ENCODE results near the gene GRHL1. TPM values are rescaled to one million over a fixed set of nuclear protein-coding genes. Genes with fewer than 3 reads are reported as not detected.
A peak's percentile ranks its signal among the peaks of the same experiment; 100 is the strongest.

GRHL1 gene
- total RNA-seq, 1 donor from 2014 or later, result 93.0 TPM

DNA sequence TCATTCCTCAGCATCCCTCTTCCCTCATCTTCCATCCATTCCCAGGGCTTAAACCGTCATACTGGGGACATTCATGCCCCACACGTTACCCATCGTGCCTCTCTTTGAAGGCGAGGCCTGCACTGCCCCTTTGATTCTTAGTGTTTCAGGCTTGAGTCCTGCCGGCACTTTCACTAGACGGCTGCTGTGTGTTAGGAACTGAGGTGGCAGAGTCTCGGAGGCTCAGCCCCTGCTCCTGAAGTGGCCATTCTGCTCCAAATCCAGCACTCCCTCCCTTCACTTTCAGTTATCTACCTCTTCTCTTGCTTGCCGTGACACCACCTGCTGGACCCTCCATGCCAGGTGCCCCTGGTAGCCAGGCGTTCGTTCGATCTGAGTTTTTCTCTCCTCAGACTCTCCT, 43.0 kb downstream of the GRHL1 start:
- DNase-seq, result no peak

DNA sequence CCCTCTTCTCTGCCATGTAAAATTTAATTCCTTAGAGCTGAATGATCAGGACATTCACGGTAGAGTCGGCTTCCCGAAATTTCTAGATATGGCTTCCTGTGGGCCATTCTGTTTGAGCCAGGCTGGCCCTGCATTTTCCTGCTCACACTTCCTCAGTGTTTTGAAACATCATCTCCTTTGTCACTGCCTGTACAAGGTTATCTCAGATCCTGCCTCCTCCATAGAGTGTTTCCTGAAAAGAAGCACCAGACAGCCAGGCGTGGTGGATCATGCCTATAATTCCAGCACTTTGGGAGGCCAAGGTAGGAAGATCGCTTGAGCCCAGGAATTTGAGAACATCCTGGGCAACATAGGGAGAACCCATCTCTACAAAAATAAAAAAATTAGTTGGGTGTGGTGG, 43.6 kb downstream of the GRHL1 start:
- DNase-seq, result no peak

GRCh38 chr2:9996321-9996720, 44.8 kb downstream of the GRHL1 start:
- no peak for DNase-seq

- DNase-seq, result no peak
Measured at GRCh38 chr2:9997936-9998335, 46.4 kb downstream of the GRHL1 start.

DNA sequence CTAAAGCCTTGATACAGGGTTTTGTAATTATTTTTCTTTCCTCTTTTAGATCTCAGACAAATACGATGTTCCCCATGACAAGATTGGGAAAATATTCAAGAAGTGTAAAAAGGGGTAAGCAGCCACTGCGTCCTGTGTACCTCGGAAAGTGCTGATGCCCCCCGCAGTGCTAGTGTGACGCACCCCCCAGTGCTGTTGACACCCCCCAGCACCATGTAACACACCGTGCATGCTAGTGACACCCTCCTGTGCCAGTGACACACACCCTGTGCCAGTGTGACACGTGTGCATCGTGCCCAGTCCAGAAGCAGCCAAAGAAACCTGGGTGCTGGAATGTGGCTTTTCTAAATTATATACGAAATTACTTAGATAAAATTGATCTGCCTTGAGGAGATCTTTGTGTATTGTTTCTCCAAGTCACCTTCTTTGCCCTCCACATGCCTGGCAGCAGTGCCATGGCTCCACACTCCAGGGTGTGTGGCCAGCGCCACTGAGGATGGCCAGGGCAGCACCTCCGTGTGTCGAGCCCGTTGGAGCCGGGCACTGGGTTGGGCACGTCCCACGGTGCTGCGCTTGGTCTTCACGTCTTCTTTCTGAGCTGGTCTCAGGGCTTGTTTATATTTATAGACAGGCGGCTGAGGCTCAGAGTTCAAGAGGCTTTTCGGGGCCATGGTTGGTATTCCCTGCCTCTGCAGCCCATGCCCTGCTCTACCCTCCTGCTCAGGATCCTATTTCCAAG, 47.6 kb downstream of the GRHL1 start:
- DNase-seq, result no peak

- no peak for DNase-seq
Measured at GRCh38 chr2:9999693-10000092, 48.2 kb downstream of the GRHL1 start.

- DNase-seq, result no peak
Measured at GRCh38 chr2:10000541-10000940, 49.0 kb downstream of the GRHL1 start.

DNA sequence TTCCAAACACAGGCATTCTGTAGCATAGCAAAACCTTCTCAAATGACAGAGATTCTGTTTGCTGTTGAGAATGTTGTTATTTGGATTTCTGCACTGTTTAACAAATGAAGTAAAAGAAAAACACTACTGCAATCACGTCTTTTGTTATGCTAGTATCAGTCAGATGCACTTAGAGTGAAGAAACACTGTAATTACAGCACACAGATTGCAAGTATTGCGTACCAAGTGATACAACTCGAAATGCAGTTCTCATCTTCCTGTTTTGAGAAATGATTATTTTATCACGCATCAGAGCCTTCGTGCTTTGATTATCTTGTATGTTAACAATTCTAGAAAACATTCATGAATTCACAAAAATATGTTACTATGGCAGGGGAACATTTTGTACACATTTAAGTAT, 50.1 kb downstream of the GRHL1 start:
- DNase-seq, result no peak

DNA sequence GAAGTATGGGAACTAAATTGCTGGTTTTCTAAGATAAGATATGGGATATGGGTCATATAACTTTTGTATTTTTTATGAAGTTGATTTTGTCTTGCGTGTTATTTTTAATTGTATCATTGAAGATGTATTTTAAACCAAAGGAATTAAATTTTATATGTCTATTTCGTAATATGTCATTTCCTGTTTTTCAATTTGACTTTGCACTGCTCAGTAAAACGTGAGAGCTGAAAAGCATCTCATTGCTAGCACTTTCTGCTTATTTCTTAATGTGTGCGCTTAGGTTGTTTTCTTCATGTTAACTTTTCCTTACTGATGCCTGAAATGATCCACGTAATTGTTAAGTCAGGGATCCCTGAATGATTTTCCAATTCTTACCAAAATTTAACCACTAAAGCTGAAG, 50.6 kb downstream of the GRHL1 start:
- no peak for DNase-seq

DNA sequence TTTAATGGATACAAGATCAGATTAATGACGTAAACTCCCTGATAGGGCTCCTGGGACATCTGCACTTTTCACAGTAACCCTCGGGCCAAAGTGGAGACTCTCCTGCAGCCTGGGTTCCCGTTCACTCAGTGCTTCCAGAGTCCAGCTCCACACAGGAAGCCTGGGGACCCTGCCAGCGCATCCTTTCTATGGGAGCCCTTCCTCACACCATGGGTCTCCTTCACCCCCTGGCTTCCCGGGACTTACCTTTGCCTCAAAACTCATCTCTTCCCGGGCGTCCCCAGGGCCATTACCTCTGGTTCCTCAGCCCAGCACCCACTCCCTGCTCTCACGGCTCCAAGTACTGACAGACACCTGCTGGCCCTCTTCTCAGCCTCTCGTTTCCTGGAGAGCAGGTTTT, 51.2 kb downstream of the GRHL1 start:
- no peak for DNase-seq

DNA sequence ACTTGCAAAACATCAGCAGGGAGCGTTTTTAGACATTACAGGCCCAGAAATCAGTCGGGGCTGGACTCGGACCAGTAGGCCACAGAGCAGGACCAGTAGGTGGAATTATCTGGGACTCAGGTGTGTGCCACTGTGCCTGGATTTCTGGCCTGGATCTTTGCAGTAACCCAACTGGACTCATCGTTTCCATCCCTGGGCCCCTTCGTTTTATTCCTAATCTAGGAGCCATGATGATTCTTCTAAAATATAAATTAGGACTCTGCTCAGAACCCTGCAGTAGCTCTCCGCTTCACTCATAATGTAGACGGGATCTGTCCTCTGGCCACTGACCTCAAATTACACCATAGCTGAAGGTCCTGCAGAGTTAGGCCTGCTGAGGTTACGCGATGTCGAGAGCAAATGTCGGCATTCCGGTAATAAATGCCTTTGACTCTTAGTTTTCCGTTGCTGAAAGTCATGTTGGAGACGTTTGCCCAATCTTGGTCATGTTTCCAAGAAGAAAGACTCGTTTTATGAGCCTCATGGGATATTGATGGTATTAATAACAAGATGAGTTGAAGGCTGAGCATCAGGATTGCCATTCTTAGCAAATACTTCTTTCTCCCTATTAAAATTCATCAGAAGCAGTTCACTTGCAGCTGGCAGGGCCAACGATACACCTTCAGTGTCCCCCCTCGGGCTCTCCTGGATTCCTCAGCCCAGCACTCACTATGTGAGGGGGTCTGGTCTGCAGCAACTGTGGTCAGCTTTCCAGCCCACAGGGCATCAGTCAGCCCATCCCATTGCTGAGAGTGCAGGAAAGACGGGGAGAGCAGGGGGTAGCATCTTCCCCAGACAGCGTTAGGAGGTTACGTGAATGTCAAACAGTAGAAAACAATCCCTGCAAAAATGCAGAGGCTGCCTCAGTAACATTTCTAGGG, 52.0 kb downstream of the GRHL1 start:
- DNase-seq, result peak; percentile 31

DNA sequence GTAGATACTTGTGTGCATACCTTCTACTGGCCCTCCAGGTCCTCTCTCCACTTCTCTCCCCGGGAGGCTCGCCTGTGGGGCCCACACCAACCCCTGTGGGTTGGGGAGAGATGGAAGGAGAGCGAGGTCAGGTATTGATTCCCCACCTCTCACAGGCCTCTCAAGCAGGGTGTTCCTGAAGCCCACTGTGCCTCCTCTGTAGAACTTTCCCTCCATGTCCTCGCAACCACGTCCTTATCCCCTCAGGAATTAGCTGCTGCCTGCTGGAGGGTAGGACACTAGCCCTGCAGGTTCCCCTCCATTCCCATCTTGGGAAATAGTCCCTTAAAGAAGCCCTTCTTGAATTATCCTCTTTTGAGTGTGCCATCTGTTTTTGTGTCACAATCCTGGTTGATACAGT, 52.9 kb downstream of the GRHL1 start:
- DNase-seq, result no peak

GRCh38 chr2:10004836-10005235, 53.3 kb downstream of the GRHL1 start:
- peak; percentile 40 for DNase-seq

GRCh38 chr2:10005461-10006235, 54.2 kb downstream of the GRHL1 start:
- no peak for DNase-seq

DNA sequence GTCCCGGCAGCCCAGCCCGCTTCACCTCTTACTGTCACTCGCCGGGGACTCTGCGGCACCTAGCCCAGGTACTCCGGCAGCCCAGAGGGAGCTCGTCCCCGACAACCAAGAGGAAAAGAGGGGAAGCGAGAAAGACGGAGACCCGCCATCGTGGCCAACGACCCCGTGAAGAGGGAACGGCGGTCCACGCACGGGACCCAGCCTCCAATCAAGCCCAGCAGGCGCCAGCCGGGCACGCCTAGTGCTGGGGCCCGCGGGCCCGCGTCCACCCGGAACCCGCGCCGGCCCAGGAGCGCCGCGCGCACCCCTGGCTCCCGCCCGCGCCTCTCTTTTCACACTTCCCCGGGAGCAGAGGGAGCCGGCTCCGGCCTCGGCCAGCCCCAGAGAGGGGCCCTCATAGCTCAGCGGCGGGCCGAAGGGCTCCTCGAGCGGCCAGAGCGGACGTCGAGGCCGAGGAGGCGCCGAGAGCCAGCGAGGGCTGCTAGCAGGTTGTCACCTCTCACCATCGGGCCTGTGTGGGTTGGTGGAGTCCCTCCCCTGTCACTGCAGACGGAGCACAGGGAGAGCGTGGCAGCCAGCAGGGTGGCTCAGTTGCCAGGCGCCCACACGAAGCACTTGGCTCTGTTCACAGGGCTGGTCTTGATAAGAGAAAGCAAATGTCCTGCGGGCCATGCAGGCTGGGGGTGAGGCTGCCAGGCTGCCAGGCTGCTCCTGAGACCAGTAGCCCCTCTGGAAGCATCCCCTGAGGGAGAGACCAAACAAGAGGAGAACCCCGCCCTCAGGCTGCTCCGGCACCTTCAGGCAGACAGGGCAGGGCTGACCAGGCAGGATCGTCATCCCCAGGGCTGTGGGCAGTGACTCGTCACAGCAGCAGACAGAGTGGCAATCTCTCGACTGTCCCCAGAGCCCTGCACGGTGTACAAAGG, 55.0 kb downstream of the GRHL1 start:
- DNase-seq, result no peak

DNA sequence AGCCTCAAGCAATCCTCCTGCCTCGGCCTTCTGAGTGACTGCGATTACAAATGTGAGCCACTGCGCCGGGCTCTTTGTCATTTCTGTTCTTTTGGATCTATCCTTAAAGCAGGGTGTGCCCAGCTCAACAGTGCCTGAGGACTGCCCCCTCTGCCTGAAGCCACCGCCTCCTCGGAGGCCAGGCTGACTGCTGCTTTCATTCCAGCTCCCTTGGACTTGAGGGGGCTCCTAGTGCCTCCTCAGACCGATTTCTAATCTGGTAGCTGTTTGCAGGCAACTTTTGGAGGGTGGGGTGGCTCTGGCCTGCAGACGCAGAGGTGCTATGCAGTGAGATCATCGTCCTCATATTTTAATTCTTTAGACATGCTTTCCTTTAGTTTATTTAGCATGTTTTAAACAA, 55.9 kb downstream of the GRHL1 start:
- no peak for DNase-seq

DNA sequence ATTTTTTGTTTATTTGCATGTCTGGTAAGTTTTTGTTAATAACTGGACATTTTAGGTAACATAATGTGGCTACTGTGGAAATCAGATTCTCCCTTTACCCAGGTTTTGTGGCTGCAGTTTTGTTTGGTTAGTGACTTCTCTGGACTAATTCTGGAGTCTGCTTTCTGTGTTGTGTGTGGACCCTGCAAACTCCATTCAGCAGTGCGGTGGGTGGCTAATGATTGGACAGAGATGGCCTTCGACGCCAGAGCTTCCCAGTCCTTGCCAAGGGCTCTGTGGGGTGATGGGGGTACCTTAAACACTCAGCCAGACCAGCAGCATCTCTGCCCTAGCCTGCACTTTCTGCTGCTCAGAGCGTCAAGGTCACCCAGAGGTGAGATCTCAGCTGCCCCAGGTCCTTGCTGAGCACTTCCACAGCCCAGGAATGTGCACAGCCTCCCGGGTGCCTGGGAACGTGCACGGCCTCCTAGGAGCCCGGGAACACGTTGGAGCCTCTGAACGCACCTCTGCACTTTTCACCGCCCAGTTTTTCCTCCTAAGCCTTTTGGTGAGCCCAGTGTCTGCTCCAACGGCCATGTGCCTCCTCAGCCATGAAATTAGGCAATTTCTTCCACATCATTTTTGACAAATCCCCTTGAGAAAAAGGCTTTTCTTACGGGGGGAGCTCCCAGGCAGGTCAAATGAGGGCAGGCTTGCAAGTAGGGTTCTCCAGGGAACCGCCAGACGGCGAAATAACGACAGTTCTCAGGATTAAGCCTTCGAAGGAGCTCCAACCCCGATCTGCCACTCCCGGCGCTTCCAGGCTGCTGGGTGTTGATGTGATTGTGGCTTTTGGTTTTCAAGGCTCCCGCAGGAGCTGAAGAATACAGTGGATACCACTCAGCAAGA, 56.7 kb downstream of the GRHL1 start:
- DNase-seq, result no peak

- DNase-seq, result no peak
Measured at GRCh38 chr2:10008809-10009176, 57.3 kb downstream of the GRHL1 start.

- DNase-seq, result no peak
Measured at GRCh38 chr2:10009271-10009810, 57.8 kb downstream of the GRHL1 start.
